Heart right ventricle (tissue), 16 donors: ENCODE data around the gene ADORA1. TPM values are rescaled to one million over a fixed set of nuclear protein-coding genes. Genes with fewer than 3 reads are reported as not detected.

Experiments used
- ATAC-seq, 8 donors: fragments of 200-7000 bp; cut with Tn5 transposase; one replicate each; pipeline ENCODE4 v1.9.1; 2020; ENCODE audit warnings: mild to moderate bottlenecking in 8 of 8, moderate library complexity in 8 of 8, moderate number of reproducible peaks in 1 of 8
- DNase-seq, 2 donors: peaks; one replicate each; pipeline ENCODE4 v3.0.0-alpha.2; 2020
- H3K27ac ChIP-seq, 10 donors: fragments of 200-600 bp; sonication (generic) in 2 of 10; one replicate each; pipeline versions ENCODE4 v1.5.0 to v1.8.0; 2020 to 2022; ENCODE audit warnings: mild to moderate bottlenecking in 3 of 10
- H3K27me3 ChIP-seq, 7 donors: fragments of 200-600 bp; one replicate each; pipeline ENCODE4 v1.8.0; 2021 to 2022; ENCODE audit warnings: mild to moderate bottlenecking in 2 of 7
- H3K36me3 ChIP-seq, 9 donors: fragments of 200-600 bp; sonication (generic) in 1 of 9; one replicate each; pipeline versions ENCODE4 v1.5.0 to v1.8.0; 2020 to 2022; ENCODE audit warnings: mild to moderate bottlenecking in 2 of 9
- H3K4me1 ChIP-seq, 9 donors: fragments of 200-600 bp; sonication (generic) in 1 of 9; one replicate each; pipeline versions ENCODE4 v1.5.0 to v1.8.0; 2020 to 2022; ENCODE audit warnings: mild to moderate bottlenecking in 4 of 9
- H3K4me3 ChIP-seq, 10 donors: fragments of 200-600 bp; sonication (generic) in 2 of 10; one replicate each; pipeline versions ENCODE4 v1.5.0 to v1.8.0; 2020 to 2022; ENCODE audit warnings: mild to moderate bottlenecking in 7 of 10, moderate library complexity in 2 of 10
- H3K9me3 ChIP-seq, 11 donors: fragments of 200-600 bp in 10 of 11; sonication (generic) in 2 of 11; one replicate each; pipeline versions ENCODE4 v1.5.0 to v1.8.0; 2013 to 2022; ENCODE audit warnings: mild to moderate bottlenecking in 2 of 11, control low read depth in 1 of 11, moderate library complexity in 1 of 11
- WGBS, 2 donors: extraction: QIAGEN DNeasy Blood & Tissue Kit; methylation state at CpG; one replicate each; pipeline ENCODE4 v1.1.7; 2013; ENCODE audit warnings: inconsistent platforms in 1 of 2; 5-methylcytosine and 5-hydroxymethylcytosine counted together
- intact Hi-C, 10 donors: fragments of 100-400 bp; cut with DNase I; formaldehyde crosslinking; loops; one replicate each; pipeline versions ENCODE4 v1.11.1 to v1.14.2; 2022
- polyA plus RNA-seq, 2 donors: library from polyadenylated mRNA; stranded (reverse); fragments of 200-250 nt; gene quantifications; one replicate each; pipeline ENCODE4 v1.2.3, GENCODE V29; 2013
- total RNA-seq, 10 donors: library from RNA; stranded (reverse); fragmentation: NEBNext Ultra II Directional in 3 of 10; extraction: Animal tissue kit (Norgen Biotek cat#: 25700) in 3 of 10; gene quantifications; one replicate each; pipeline versions ENCODE4 v1.2.1 to v1.2.4, GENCODE V29; 2021 to 2023
- TF ChIP-seq, protein P1 (sequence below), 9 donors: fragments of 200-600 bp; sonication (generic) in 2 of 9; IDR thresholded peaks; one replicate each; pipeline versions ENCODE4 v1.5.0 to v1.8.0; 2021 to 2022; ENCODE audit warnings: antibody characterized with exemption in 9 of 9, mild to moderate bottlenecking in 5 of 9, moderate library complexity in 1 of 9
- donor health status: Arrhythmogenic right ventricular cardiomyopathy.
- donor health status: ischemic (EF 13 %, LVEDD 7.1; RV severe dilation, severe dysfunction).
- donor health status: healthy with polysubstance abuse.
- donor health status: DM: no; HTN: yes; CAD: no.
- donor health status: DM: no; HTN: no; CAD: no.
- donor health status: ischemic (EF 25% LVEDD 6.9; RV normal size, moderate dysfunction).
- donor health status: ischemic (EF 25% LVEDD 5.7; RV mildly dilated, moderate dysfunction).
- donor health status: healthy.
- donor health status: DM: yes; HTN: yes; CAD: no.
- donor health status: Ischemic cardiomyopathy.
- donor health status: ischemic (EF 35%, LVEDD 5.7; RV mildly dilated, moderate dysfunction).
- donor health status: nonischemic (EF 11% LVEDD 7.7; RV severe dilation, severe dysfunction).
- donor health status: DM: yes; HTN: yes; CAD: no.
- donor health status: PGD.
- donor health status: ischemic (EF 29% LVEDD 5.4; RV normal size, mild dysfunction).
- donor health status: nonischemic (EF 23%, LVEDD 6.1; RV moderate dilation, normal function).

Gene ADORA1
- total and polyA plus RNA-seq, 12 donors, result 1.8 to 12.2 (median 8.9) TPM

DNA sequence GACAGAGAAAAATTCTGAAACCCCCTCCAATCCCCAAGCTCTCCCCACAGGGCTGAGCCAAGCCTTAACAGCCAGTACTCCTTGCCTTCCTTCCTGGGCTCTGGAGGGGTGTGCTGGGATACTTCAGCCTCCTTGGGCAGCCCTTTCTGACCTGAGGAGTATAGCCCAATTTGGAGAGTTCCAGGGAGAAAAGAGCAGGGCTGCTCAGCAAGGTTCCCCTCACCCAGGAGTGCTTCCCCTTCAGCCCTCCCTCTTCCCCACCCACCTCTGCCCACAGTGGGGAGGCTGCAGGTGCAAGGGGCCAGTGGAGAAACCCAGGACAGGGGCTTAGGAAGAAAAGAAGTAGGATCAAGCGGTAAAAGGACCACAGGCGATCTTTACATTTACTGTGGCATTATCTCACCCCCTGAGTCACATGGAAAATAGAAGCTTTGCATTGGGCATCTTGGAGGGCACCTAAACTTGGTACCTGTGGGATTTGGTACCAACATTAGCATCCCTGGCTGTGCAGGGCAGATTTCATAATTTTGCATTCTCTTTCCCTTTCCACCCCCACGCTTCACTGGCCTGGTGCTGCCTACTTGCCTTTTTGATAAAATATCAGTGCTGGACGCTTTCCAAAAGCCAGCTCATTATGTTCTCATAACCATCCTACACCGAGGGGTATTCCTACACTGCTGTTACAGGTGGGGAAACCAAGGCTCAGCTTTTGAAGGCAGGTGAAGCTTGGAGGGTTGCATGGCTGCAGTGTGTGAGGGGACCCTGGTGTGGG, 2.8 kb upstream of the ADORA1 start:
- Histone ChIP-seq H3K27me3 (peaks cover 0 to 91% (median 39%) of the 10 kb centered on the region in 7 donors), H3K9me3 (no peaks in the 10 kb centered on the region), H3K4me1 (peaks cover 17 to 51% (median 38%) of the 10 kb centered on the region in 9 donors), H3K27ac (no peak overlapping the region), H3K36me3 (no peaks in the 10 kb centered on the region), H3K4me3 (no peak overlapping the region)
- TF ChIP-seq, protein P1, sequence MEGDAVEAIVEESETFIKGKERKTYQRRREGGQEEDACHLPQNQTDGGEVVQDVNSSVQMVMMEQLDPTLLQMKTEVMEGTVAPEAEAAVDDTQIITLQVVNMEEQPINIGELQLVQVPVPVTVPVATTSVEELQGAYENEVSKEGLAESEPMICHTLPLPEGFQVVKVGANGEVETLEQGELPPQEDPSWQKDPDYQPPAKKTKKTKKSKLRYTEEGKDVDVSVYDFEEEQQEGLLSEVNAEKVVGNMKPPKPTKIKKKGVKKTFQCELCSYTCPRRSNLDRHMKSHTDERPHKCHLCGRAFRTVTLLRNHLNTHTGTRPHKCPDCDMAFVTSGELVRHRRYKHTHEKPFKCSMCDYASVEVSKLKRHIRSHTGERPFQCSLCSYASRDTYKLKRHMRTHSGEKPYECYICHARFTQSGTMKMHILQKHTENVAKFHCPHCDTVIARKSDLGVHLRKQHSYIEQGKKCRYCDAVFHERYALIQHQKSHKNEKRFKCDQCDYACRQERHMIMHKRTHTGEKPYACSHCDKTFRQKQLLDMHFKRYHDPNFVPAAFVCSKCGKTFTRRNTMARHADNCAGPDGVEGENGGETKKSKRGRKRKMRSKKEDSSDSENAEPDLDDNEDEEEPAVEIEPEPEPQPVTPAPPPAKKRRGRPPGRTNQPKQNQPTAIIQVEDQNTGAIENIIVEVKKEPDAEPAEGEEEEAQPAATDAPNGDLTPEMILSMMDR (IDR thresholded peaks at IDR 0.05), result no peak
- ATAC-seq, result no peak
- DNase-seq, result no peak
- 53 to 67% methylated on average over 5 of the region's 5 CpGs for WGBS, 2 donors
- intact Hi-C loops, result loop anchor here in 7 of 10 donors (5.0 kb wide), 4 partner anchors 43 to 93 kb away; no protein-coding TSS in a partner anchor

DNA sequence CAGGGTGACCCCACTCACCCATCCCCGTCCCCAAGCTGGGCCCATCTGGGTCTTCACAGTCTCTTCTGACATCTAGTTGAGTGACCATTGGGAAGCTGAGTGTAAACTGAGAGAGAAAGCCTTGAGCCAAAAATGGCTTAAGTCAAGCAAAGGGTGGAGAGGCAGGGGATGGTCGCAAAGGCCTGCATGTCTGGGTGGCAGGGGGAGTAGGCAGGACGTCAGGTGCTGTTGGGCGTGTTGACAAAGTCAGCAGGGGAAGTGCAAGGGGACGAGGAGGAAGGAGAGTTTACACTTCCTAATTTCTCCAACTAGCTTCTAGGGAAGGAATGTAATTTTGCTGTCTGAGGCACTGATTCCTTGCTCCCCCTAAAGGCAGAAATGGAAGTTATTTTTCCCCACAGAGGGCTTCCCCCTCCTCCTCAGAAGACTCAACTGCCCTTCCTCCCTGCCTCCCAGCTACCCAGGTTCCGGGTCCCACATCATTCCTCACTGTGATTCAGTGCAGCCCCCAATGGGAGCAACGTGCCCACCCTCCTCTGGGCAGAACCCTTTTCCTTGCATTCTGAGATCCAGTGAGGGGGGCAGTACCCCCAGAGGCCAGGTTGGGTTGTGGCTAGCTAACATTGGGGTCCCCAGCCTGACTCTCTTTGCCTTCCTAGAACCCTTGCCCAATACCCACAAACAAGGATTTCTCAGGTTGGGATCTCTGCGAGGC, 1.2 kb upstream of the ADORA1 start:
- ATAC-seq, result no peak
- no peak overlapping the region for H3K27ac ChIP-seq
- H3K36me3 ChIP-seq, result no peaks in the 10 kb centered on the region
- TF ChIP-seq, protein P1 (IDR thresholded peaks at IDR 0.05), result peak in 8 of 9 donors; percentile 21 to 60 (median 45)
- intact Hi-C loops, result loop anchor here in 5 of 10 donors (5.0 kb wide), 2 partner anchors 41 to 89 kb away; no protein-coding TSS in a partner anchor
- H3K4me1 ChIP-seq, result peaks cover 23 to 66% (median 49%) of the 10 kb centered on the region in 9 donors
- DNase-seq, result no peak
- 30 to 35% methylated on average over 8 of the region's 8 CpGs for WGBS, 2 donors
- H3K9me3 ChIP-seq, result no peaks in the 10 kb centered on the region
- H3K4me3 ChIP-seq, result peak overlapping the region in 1 of 10 donors; percentile 50
- H3K27me3 ChIP-seq, result peaks cover 0 to 81% (median 28%) of the 10 kb centered on the region in 7 donors

DNA sequence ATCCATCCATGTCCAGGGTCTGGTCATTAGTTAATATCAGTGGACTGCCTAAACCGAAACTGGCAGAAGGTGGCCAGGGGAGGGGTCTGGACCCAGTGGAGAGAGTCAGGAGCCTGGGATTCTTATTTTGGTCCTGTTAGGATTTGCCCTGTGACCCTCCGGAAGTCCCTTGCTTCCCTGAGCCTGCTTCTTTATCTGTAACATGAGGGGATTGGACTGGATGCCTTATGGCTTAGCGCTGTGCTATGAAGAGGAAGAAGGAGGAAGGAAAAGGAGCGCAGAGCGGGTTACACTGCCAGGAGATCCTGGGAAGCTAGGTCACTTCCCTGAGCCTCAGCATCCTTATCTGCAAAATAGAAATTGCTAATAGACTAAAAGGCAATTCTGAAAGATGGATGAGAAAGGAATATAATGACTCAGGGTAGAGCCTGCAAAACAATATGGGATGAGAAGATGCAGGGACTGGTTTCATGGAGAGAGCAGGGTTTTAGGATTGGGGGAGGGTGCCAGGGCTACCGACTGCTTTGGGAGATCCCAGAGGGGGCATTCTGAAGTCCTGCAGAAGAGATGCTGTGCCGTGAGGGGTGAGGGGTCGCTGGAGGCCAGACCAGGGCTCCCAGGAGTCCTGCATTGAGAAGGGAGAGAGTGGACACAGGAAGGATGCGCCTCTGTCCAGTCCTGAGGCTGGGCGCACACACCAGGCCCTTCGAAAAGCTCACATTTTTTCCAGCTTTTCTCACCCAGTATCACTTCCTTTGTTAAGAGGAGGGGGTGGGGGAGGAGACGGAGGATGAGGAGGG, 460 bp upstream of the ADORA1 start:
- Histone ChIP-seq H3K27me3 (peaks cover 0 to 78% (median 28%) of the 10 kb centered on the region in 7 donors), H3K4me1 (peaks cover 23 to 70% (median 49%) of the 10 kb centered on the region in 9 donors), H3K4me3 (peak overlapping the region in 9 of 10 donors; percentile 29 to 58 (median 49)), H3K27ac (peak overlapping the region in 7 of 10 donors; percentile 77 to 91 (median 83)), H3K9me3 (no peaks in the 10 kb centered on the region), H3K36me3 (no peaks in the 10 kb centered on the region)
- DNase-seq (no peak), ATAC-seq (peak in 1 of 8 donors; percentile 0)
- 23 to 37% methylated on average over 11 to 12 of the region's 12 CpGs for WGBS, 2 donors
- intact Hi-C loops, result loop anchor here in 5 of 10 donors (5.0 kb wide), 2 partner anchors 40 to 90 kb away; no protein-coding TSS in a partner anchor
- TF ChIP-seq, protein P1 (IDR thresholded peaks at IDR 0.05), result no peak

DNA sequence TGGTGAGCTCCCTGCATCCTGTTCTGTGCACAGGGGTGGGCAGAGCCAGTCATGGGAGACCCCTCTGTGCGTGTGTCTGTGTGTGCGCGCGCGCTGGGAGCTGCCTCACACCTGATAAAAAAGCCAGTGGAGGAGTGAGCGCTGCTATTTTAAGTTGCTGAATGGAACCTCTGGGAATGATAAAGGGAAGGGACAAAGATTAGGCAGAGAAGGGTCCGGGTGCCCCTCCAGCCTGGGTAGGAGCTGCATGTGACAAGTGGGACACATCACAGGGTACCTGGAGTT, 847 bp downstream of the ADORA1 start:
- Histone ChIP-seq H3K4me1 (peaks cover 23 to 70% (median 49%) of the 10 kb centered on the region in 9 donors), H3K36me3 (no peaks in the 10 kb centered on the region), H3K27me3 (peaks cover 0 to 68% (median 17%) of the 10 kb centered on the region in 7 donors), H3K27ac (peak overlapping the region; percentile 58 to 91 (median 81)), H3K4me3 (peak overlapping the region in 9 of 10 donors; percentile 29 to 58 (median 49)), H3K9me3 (no peaks in the 10 kb centered on the region)
- ATAC-seq (peak in 5 of 8 donors; percentile 26 to 54 (median 35)), DNase-seq (no peak)
- intact Hi-C loops, result loop anchor here in 5 of 10 donors (5.0 kb wide), 2 partner anchors 39 to 91 kb away; no protein-coding TSS in a partner anchor
- WGBS, 2 donors, result 15 to 16% methylated on average over 7 of the region's 7 CpGs
- TF ChIP-seq, protein P1 (IDR thresholded peaks at IDR 0.05), result no peak
